ENCODE results near the gene MARVELD1.
"Not testable (repeated sequence)": the region's sequence is repeated elsewhere in the genome, so short reads cannot be mapped to it uniquely, and the experiment has no call there.

MARVELD1 gene

GRCh38 chr10:97713339-97713825, at the start of gene MARVELD1:
Gene MARVELD1 (plus strand): TSS chr10:97713730. CDS start chr10:97713877, 147 bp downstream.
- DNase-seq, result peak; percentile 83

- DNase-seq, result peak; percentile 92
Observed at GRCh38 chr10:97664282-97664850, 49.2 kb upstream of the MARVELD1 start.

- no peak for DNase-seq
Observed at GRCh38 chr10:97666992-97667391, 46.5 kb upstream of the MARVELD1 start.

GRCh38 chr10:97667463-97667862, 46.1 kb upstream of the MARVELD1 start:
- DNase-seq, result no peak

GRCh38 chr10:97669571-97669970, 44.0 kb upstream of the MARVELD1 start:
- no peak for DNase-seq

GRCh38 chr10:97673736-97674525, 39.6 kb upstream of the MARVELD1 start:
- peak; percentile 87 for DNase-seq

GRCh38 chr10:97675222-97675621, 38.3 kb upstream of the MARVELD1 start:
- DNase-seq, result no peak

GRCh38 chr10:97676770-97677581, 36.6 kb upstream of the MARVELD1 start:
- DNase-seq, result peak; percentile 77

- no peak for DNase-seq
Observed at GRCh38 chr10:97679594-97679993, 33.9 kb upstream of the MARVELD1 start.

- no peak for DNase-seq
Observed at GRCh38 chr10:97682042-97682441, 31.5 kb upstream of the MARVELD1 start.

GRCh38 chr10:97683556-97684367, 29.8 kb upstream of the MARVELD1 start:
- no peak for DNase-seq

- DNase-seq, result not testable (repeated sequence)
Observed at GRCh38 chr10:97684368-97684713, 29.2 kb upstream of the MARVELD1 start.

GRCh38 chr10:97684866-97685394, 28.6 kb upstream of the MARVELD1 start:
- DNase-seq, result no peak

GRCh38 chr10:97685395-97685958, 28.1 kb upstream of the MARVELD1 start:
- DNase-seq, result peak; percentile 46

- peak; percentile 51 for DNase-seq
Observed at GRCh38 chr10:97686301-97686961, 27.1 kb upstream of the MARVELD1 start.

GRCh38 chr10:97686962-97687784, 26.4 kb upstream of the MARVELD1 start, which contains the start of gene AVPI1:
Gene AVPI1 (minus strand): TSS chr10:97687241. CDS start chr10:97679905, 7,336 bp downstream.
- peak; percentile 98 for DNase-seq

GRCh38 chr10:97687785-97688781, 25.4 kb upstream of the MARVELD1 start:
- no peak for DNase-seq

GRCh38 chr10:97689559-97690020, 23.9 kb upstream of the MARVELD1 start:
- peak; percentile 74 for DNase-seq

- DNase-seq, result no peak
Observed at GRCh38 chr10:97690133-97690532, 23.4 kb upstream of the MARVELD1 start.

Measured in hematopoietic multipotent progenitor cell treated with erythropoietin and hydrocortisone succinate and interleukin-3 and kit ligand, for 4 days (in vitro differentiated cells).